ENCODE measurements around the gene APOC3.

DNA sequence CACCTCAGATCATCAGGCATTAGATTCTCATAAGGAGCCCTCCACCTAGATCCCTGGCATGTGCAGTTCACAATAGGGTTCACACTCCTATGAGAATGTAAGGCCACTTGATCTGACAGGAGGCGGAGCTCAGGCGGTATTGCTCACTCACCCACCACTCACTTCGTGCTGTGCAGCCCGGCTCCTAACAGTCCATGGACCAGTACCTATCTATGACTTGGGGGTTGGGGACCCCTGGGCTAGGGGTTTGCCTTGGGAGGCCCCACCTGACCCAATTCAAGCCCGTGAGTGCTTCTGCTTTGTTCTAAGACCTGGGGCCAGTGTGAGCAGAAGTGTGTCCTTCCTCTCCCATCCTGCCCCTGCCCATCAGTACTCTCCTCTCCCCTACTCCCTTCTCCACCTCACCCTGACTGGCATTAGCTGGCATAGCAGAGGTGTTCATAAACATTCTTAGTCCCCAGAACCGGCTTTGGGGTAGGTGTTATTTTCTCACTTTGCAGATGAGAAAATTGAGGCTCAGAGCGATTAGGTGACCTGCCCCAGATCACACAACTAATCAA lies 2.2 kb downstream of the APOC3 start:
- TF ChIP-seq EZH2 (IDR thresholded peaks at IDR 0.05; ENCODE audit: low read length, unreplicated experiment) (no peak), CTCF (conservative IDR thresholded peaks at IDR 0.05; ENCODE audit: low read depth, low read length) (no peak), EZH2phosphoT487 (IDR thresholded peaks at IDR 0.05; ENCODE audit: borderline replicate concordance, low read length) (no peak)
